Gastrocnemius medialis (tissue), 4 donors: ENCODE measurements around the gene SRP14.

ENCODE experiments used
- POLR2A ChIP-seq, 2 donors: fragments of 450-650 bp; IDR thresholded peaks; one replicate each; pipeline ENCODE4 v1.6.1; 2017; ENCODE audit warnings: antibody characterized with exemption in 2 of 2, mild to moderate bottlenecking in 2 of 2, moderate library complexity in 2 of 2
- TF ChIP-seq, protein P1 (sequence below), 5 experiments: fragments of 450-650 bp in 3 of 5; fragments of 200-600 bp in 2 of 5; sonication (generic) in 2 of 5; IDR thresholded peaks in 4 of 5; conservative IDR thresholded peaks in 1 of 5; 1 replicate in 4 of 5; 2 replicates in 1 of 5; pipeline ENCODE4 v1.5.1; 2016 to 2019; ENCODE audit warnings: antibody characterized with exemption in 5 of 5, mild to moderate bottlenecking in 3 of 5, moderate library complexity in 3 of 5

DNA sequence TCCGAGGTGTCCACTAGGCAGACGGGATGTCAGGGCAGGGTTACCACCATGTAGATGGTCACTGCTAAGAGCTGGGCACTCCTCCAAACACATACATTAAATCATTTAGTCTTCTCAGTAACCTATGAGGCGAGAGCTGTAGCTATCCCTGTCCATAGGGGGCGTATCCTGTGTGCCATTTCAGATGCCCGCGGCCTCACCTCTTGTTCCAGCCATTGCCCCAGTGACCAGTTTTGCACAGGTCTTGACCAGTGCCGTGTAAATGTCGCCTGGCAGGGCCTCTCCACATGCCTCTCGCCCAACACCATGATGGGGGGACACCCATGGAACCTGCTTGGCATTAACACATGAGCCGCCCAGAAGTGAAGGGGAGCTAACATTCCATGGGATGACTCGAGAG, 20.8 kb upstream of the SRP14 start:
- TF ChIP-seq, protein P1, sequence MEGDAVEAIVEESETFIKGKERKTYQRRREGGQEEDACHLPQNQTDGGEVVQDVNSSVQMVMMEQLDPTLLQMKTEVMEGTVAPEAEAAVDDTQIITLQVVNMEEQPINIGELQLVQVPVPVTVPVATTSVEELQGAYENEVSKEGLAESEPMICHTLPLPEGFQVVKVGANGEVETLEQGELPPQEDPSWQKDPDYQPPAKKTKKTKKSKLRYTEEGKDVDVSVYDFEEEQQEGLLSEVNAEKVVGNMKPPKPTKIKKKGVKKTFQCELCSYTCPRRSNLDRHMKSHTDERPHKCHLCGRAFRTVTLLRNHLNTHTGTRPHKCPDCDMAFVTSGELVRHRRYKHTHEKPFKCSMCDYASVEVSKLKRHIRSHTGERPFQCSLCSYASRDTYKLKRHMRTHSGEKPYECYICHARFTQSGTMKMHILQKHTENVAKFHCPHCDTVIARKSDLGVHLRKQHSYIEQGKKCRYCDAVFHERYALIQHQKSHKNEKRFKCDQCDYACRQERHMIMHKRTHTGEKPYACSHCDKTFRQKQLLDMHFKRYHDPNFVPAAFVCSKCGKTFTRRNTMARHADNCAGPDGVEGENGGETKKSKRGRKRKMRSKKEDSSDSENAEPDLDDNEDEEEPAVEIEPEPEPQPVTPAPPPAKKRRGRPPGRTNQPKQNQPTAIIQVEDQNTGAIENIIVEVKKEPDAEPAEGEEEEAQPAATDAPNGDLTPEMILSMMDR (IDR thresholded peaks at IDR 0.05 in 4 of 5, conservative IDR thresholded peaks at IDR 0.05 in 1 of 5): no peak
- TF ChIP-seq POLR2A (IDR thresholded peaks at IDR 0.05): no peak
